ENCODE results near the gene GLT8D1. TPM values are rescaled to one million over a fixed set of nuclear protein-coding genes. Genes with fewer than 3 reads are reported as not detected.
"Not testable (repeated sequence)": the region's sequence is repeated elsewhere in the genome, so short reads cannot be mapped to it uniquely, and the experiment has no call there.

Gene GLT8D1
- polyA plus RNA-seq, 1 experiment, result 75.9 TPM

DNA sequence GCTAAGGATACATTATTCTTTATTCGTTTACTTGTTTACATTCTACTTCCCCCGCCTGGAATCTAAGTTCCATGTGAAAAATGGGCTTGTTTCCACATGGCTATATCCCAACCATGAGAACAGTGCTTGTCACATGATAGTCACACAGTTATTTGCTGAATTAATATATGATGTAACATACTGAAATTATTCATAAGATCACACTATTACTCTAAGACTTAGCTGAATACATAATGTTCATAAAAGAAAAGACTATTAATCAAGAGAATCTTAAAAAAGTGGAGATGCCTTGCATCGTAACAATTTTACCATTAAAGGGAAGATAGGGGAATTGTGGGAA, 26.4 kb downstream of the GLT8D1 start:
- Histone ChIP-seq H3K4me3 (ENCODE audit: low read depth, low read length) (no peak overlapping the region), H3K36me3 (ENCODE audit: control insufficient read depth, insufficient read depth, low read length) (no peaks in the 10 kb centered on the region; the same call in 1 of the 2 replicates), H3K27me3 (ENCODE audit: control insufficient read depth, insufficient read depth, low read length) (no peaks in the 10 kb centered on the region)
- ChIA-PET POLR2A (no interaction called here), CTCF (interaction anchor here (0.6 kb wide), 1 partner anchor 394 kb away, joined by 4 read pairs; no protein-coding TSS in a partner anchor)
- no peak for DNase-seq (ENCODE audit: low read depth)
- TF ChIP-seq, protein P1, sequence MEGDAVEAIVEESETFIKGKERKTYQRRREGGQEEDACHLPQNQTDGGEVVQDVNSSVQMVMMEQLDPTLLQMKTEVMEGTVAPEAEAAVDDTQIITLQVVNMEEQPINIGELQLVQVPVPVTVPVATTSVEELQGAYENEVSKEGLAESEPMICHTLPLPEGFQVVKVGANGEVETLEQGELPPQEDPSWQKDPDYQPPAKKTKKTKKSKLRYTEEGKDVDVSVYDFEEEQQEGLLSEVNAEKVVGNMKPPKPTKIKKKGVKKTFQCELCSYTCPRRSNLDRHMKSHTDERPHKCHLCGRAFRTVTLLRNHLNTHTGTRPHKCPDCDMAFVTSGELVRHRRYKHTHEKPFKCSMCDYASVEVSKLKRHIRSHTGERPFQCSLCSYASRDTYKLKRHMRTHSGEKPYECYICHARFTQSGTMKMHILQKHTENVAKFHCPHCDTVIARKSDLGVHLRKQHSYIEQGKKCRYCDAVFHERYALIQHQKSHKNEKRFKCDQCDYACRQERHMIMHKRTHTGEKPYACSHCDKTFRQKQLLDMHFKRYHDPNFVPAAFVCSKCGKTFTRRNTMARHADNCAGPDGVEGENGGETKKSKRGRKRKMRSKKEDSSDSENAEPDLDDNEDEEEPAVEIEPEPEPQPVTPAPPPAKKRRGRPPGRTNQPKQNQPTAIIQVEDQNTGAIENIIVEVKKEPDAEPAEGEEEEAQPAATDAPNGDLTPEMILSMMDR (IDR thresholded peaks at IDR 0.05; ENCODE audit: insufficient read depth, low read depth, low read length), result no peak

DNA sequence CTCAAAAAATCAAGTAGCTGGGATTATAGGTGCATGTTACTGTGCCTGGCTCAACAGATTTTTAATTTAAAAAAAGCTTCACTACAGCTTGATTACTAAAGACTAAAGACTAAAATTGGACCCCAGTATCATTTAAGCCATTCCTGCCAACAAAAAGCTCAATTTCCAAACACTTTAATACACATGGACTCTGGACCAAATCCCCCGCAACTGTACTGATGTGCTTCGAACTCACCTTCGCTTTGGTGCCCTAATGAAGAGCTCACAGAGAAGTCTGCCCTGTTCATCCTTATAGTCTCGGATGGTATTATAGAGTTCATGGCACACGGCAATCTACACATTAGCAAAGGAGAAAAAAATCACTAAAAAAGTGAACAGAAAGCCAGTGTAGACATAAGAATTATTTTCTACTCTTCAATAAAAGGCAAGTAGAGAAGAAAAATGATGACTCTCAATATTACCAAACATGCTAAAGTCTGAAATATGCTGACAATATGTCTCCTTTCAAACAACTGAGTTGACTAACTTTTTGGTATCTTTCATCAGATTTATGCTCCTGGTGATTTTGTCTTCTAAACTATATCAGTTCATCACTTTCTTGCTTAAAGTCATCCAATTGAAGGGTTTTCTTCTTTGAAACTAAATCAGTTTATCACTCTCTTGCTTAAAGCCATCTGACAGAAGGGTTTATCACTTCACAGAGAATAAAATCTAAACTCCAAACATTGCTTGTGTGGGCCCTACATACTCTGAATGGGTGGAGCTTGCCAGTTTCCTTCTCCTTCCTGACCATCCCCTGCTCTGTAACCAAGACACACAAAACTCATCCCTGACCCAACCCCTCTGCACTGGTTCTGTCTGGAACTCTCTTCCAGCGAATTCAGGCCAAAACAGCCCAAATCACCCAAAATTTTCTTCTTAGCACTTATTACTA, 27.1 kb downstream of the GLT8D1 start:
- ChIA-PET CTCF (interaction anchor here (0.6 kb wide), 1 partner anchor 395 kb away, joined by 4 read pairs; no protein-coding TSS in a partner anchor), POLR2A (no interaction called here)
- no peak for DNase-seq (ENCODE audit: low read depth)
- H3K36me3 ChIP-seq (ENCODE audit: control insufficient read depth, insufficient read depth, low read length), result no peaks in the 10 kb centered on the region; the same call in 1 of the 2 replicates
- no peaks in the 10 kb centered on the region for H3K27me3 ChIP-seq (ENCODE audit: control insufficient read depth, insufficient read depth, low read length)
- TF ChIP-seq, protein P1 (IDR thresholded peaks at IDR 0.05; ENCODE audit: insufficient read depth, low read depth, low read length), result no peak
- H3K4me3 ChIP-seq (ENCODE audit: low read depth, low read length), result no peak overlapping the region

DNA sequence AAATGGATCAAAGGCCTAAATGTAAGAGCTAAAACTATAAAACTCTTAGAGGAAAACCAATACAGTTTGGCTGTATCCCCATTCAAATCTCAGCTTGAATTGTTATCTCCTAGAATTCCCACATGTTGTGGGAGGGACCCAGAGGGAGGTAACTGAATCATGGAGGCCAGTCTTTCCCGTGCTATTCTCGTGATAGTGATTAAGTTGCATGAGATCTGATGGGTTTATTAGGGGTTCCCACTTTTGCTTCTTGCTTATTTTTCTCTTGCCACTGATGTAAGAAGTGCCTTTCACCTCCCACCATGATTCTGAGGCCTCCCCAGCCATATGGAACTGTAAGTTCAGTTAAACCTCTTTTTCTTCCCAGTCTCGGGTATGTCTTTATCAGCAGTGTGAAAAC, 29.4 kb downstream of the GLT8D1 start:
- POLR2A ChIA-PET; H3K4me3 ChIP-seq (ENCODE audit: low read depth, low read length); H3K36me3 ChIP-seq (ENCODE audit: control insufficient read depth, insufficient read depth, low read length); CTCF ChIA-PET; DNase-seq (ENCODE audit: low read depth); H3K27me3 ChIP-seq (ENCODE audit: control insufficient read depth, insufficient read depth, low read length): not testable (repeated sequence)

DNA sequence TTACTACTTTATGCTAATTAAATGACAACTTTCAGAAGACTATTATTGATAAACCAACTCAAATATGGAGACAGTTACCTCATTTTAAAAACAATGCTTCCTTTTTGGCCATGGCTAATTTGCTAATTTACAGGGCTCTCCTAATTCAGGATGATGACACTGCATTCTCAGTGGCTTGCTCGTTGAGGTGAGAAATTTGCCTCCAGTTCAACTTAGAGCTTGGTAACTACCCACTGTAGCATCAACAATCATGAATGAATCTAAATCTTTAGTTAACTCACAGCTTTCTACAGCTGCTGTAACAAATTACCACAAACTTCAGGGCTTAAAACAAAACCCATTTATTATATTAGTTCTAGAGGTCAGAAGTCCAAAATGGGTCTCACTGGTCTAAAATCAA, 33.9 kb downstream of the GLT8D1 start:
- Histone ChIP-seq H3K36me3 (ENCODE audit: control insufficient read depth, insufficient read depth, low read length) (peaks cover 5% of the 10 kb centered on the region), H3K27me3 (ENCODE audit: control insufficient read depth, insufficient read depth, low read length) (no peaks in the 10 kb centered on the region), H3K4me3 (ENCODE audit: low read depth, low read length) (no peak overlapping the region)
- DNase-seq (ENCODE audit: low read depth), result no peak
- ChIA-PET CTCF (interaction anchor here (1.5 kb wide), 1 partner anchor 9 kb away, joined by 6 read pairs; no protein-coding TSS in a partner anchor), POLR2A (no interaction called here)
- TF ChIP-seq, protein P1 (IDR thresholded peaks at IDR 0.05; ENCODE audit: insufficient read depth, low read depth, low read length), result no peak

DNA sequence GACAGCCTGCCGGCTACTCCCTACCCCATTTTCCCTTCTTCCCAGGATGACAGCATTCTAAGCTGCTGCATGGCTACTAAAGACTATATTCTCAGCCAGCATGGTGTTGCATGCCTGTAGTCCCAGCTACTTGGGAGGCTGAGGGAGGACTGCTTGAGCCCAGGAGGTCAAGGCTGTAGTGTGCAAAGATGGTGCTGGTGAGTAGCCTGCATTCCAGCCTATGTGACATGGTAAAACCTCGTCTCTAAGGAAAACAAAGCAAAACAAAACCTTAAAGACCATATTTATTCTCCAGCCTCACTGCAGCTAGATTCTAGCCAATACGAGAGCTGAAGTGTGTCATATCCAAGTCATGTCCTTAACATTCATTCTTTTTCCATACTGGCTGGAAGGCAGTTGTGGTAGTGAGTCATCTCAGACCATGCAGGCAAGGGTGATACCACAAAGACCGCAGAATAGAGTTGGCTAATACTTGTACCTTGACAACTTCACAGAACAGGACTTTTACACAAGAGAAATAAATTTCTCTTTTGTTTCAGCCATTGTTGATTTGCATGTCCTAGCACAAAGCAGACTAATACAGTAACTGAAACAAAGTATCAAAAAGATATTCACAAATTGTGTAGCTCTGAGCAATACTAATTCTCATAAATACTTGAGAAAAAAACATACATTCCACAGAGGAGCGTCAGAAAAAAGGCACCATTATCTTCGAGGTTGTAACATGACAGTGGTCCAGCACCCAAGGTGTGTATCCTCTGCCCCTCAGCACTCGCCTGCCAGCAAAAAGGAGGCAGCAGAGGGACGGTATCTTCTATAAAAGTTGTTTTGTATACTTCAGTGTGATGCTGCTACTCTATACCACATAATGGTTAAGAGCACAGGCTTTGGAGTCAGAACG, 34.7 kb downstream of the GLT8D1 start:
- no peak overlapping the region for H3K4me3 ChIP-seq (ENCODE audit: low read depth, low read length)
- POLR2A ChIA-PET, result interaction anchor here (0.6 kb wide), 2 partner anchors 14 to 118 kb away, joined by 3 to 4 read pairs; no protein-coding TSS in a partner anchor
- TF ChIP-seq, protein P1 (IDR thresholded peaks at IDR 0.05; ENCODE audit: insufficient read depth, low read depth, low read length), result no peak
- CTCF ChIA-PET, result interaction anchor here (0.5 kb wide), 1 partner anchor 29 kb away, joined by 4 read pairs; no protein-coding TSS in a partner anchor
- peaks cover 5% of the 10 kb centered on the region for H3K36me3 ChIP-seq (ENCODE audit: control insufficient read depth, insufficient read depth, low read length)
- no peaks in the 10 kb centered on the region for H3K27me3 ChIP-seq (ENCODE audit: control insufficient read depth, insufficient read depth, low read length)
- peak; percentile 100 for DNase-seq (ENCODE audit: low read depth)

Measured in BJ (cell line).